ENCODE results near the gene DDR1.

The DDR1 gene

DNA sequence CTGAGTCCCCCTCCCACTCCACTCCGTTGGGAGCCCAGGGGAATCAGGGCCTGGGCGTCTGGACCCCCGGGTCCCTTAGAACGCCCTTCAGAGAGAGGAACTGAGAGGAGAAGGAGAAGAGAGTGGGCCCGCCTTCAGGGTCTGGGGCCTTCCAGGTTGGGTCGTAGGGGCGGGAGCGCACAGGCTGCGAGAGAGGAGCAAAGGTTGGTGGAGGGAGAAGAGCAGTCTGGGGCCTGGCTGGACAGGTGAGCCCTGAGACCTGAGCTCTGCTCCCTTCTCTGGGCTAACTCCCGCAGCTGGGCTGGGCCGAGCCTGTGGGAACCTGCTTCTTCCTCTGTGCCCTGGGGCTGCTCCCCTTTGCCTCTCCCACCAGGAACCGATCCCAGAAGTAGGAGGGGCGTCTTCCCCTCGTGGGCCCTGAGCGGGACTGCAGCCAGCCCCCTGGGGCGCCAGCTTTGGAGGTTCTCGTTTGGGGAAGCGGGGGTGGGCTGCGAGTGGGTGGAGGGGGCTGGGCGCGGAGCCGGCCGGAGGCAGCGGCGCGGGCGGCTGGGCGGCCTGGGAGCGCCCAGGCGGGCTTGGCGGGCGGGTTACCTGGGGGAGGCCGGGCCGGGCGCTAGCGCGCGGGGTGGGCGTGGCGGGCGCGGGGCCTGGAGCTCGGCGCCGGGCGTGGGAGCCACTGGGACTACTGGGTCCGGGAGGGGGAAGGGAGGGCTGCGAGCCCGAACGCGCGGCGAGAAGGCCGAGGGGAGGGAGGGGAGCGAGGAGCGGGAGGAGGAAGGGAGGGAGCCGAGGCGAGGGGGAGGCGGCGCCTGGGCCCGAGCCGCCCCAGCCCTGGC is at the start of gene DDR1:
Gene DDR1 (plus strand): TSS at position 835 of the 836 bp plus-strand sequence. CDS start 4,211 bp downstream, outside the sequence.
- no peaks in the 10 kb centered on the region for H3K9me3 Mint-ChIP-seq
- H3K4me3 Mint-ChIP-seq: peak within 1 kb of the TSS; percentile 87
- peaks cover 6% of the 10 kb centered on the region for H3K36me3 Mint-ChIP-seq (ENCODE audit: low read depth)
- H3K27me3 Mint-ChIP-seq (ENCODE audit: low read depth): peaks cover 18% of the 10 kb centered on the region
- peaks cover 23% of the 10 kb centered on the region for H3K4me1 Mint-ChIP-seq (ENCODE audit: low read depth)
- peak within 1 kb of the TSS; percentile 64 for H3K27ac Mint-ChIP-seq

DNA sequence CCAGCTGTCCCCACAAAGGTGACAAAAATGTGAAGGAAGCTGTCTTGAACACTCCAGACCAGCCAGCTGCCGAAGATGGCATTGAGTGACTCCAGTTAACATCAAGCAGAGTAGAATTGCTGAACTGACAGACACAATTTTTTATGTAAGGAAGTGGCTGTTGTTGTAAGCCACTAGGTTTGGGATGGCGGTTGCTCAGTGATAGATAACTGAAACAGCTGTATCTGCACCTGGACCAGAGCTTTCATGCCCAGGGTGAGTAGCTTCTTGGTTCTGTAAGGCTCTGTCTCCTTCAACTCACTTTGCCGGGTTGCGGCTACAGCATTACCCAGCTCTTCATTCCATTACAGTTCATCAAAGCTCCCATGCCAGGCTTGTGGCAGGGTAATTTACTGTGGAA is 49.7 kb upstream of the DDR1 start:
- peaks cover 44% of the 10 kb centered on the region for H3K4me1 Mint-ChIP-seq (ENCODE audit: low read depth)
- peak overlapping the region; percentile 71 for H3K4me3 Mint-ChIP-seq
- no peaks in the 10 kb centered on the region for H3K9me3 Mint-ChIP-seq
- no peaks in the 10 kb centered on the region for H3K27me3 Mint-ChIP-seq (ENCODE audit: low read depth)
- H3K27ac Mint-ChIP-seq: peak overlapping the region; percentile 87
- H3K36me3 Mint-ChIP-seq (ENCODE audit: low read depth): peaks cover 3% of the 10 kb centered on the region

DNA sequence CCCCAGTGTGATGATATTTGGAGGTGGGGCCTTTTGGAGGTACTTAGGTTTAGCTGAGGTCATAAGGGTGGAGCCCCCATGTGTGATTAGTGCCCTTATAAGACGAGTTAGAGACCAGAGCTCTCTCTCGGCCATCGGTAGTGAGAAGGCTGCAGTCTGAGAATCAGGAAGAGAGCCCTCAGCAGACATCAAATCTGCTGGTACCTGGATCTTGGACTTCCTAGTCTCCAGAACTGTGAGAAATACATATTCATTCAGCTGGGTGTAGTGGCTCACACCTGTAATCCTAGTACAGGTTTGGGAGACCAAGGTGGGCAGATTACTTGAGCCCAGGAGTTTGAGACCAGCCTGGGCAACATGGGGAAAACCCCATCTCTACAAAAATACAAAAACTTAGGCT is 48.7 kb upstream of the DDR1 start:
- Mint-ChIP-seq H3K4me3 (no peak overlapping the region), H3K27ac (no peak overlapping the region), H3K9me3 (no peaks in the 10 kb centered on the region), H3K36me3 (ENCODE audit: low read depth) (peaks cover under 1% of the 10 kb centered on the region), H3K4me1 (ENCODE audit: low read depth) (peaks cover 39% of the 10 kb centered on the region), H3K27me3 (ENCODE audit: low read depth) (no peaks in the 10 kb centered on the region)

DNA sequence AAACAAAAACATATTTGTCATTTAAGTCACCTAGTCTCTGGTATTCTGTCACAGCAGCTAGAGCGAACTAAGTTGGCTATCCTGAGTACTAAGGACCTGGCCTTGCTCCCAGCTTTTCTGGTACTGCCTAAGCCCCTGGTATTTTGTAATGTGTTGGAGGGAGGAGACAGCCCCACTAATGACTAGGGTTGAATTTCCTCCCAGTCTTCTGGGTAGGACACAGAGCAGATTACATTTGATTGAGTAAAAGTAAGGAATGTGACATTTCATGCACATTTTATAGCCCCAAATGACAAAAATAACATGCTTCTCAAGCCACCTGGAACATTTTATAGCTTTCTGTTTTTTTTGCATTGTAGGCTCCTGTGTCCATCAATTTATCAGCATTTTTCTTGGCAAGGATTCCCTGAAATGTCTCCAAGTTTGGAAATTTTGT is 47.9 kb upstream of the DDR1 start:
- no peaks in the 10 kb centered on the region for H3K36me3 Mint-ChIP-seq (ENCODE audit: low read depth)
- H3K4me1 Mint-ChIP-seq (ENCODE audit: low read depth): peaks cover 34% of the 10 kb centered on the region
- H3K27me3 Mint-ChIP-seq (ENCODE audit: low read depth): no peaks in the 10 kb centered on the region
- no peaks in the 10 kb centered on the region for H3K9me3 Mint-ChIP-seq
- no peak overlapping the region for H3K27ac Mint-ChIP-seq
- H3K4me3 Mint-ChIP-seq: no peak overlapping the region

DNA sequence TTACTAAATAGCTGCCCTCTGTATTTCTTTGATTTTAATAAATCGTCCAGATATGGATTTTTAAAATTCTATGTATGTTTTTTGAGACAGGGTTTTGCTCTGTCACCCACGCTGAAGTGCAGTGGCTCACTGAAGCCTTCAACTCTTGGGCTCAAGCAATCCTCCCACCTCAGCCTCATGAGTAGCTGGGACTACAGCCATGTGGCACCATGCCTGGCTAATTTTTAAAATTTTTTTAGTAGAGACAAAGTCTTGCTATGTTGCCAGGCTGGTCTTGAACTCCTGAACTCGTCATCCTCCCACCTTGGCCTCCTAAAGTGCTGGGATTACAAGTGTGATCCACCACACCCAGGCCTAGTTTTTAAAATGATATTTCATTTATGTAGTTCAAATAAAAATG is 47.4 kb upstream of the DDR1 start:
- Mint-ChIP-seq H3K4me3 (no peak overlapping the region), H3K9me3 (no peaks in the 10 kb centered on the region), H3K36me3 (ENCODE audit: low read depth) (no peaks in the 10 kb centered on the region), H3K27me3 (ENCODE audit: low read depth) (no peaks in the 10 kb centered on the region), H3K27ac (no peak overlapping the region), H3K4me1 (ENCODE audit: low read depth) (peaks cover 34% of the 10 kb centered on the region)

DNA sequence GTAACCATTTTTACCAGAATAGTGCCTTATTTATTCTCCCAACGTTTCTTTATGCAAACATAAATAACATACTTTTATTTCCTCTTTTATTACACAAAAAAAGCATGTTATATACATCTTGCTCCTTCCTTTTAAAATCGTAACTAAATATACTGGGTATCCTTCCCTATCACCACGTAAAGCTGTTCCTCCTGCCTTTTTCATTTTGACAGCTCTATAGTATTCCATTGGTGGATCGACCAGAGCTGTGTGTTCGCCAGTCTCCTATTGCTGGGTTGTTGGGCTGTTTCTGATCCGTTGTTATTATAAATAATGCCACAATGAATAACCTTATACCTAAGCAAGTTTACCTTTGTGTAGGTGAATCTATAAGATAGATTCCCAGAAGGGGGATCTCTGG is 46.9 kb upstream of the DDR1 start:
- H3K9me3 Mint-ChIP-seq: no peaks in the 10 kb centered on the region
- no peak overlapping the region for H3K4me3 Mint-ChIP-seq
- H3K27ac Mint-ChIP-seq: no peak overlapping the region
- peaks cover 33% of the 10 kb centered on the region for H3K4me1 Mint-ChIP-seq (ENCODE audit: low read depth)
- H3K27me3 Mint-ChIP-seq (ENCODE audit: low read depth): no peaks in the 10 kb centered on the region
- no peaks in the 10 kb centered on the region for H3K36me3 Mint-ChIP-seq (ENCODE audit: low read depth)

DNA sequence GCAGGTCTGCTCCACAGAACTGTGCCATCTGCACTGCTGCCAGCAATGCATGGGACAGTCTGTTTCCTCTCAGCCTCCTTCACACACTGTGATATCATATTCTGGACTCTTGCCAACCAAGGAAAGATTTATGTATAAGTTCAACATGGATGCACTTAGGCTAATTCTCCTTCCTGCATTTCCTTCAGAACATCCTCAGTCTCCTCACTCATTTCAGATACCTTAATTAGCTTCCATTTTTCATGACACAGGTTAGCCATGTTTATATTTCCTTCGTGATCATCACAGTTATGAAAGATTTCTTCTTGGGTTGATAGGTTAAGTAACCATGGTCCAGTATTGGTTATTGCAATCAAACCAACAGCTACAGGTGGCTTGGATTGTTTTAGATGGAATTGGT is 46.4 kb upstream of the DDR1 start:
- Mint-ChIP-seq H3K4me1 (ENCODE audit: low read depth) (peaks cover 31% of the 10 kb centered on the region), H3K36me3 (ENCODE audit: low read depth) (no peaks in the 10 kb centered on the region), H3K9me3 (no peaks in the 10 kb centered on the region), H3K27me3 (ENCODE audit: low read depth) (no peaks in the 10 kb centered on the region), H3K27ac (no peak overlapping the region), H3K4me3 (no peak overlapping the region)

DNA sequence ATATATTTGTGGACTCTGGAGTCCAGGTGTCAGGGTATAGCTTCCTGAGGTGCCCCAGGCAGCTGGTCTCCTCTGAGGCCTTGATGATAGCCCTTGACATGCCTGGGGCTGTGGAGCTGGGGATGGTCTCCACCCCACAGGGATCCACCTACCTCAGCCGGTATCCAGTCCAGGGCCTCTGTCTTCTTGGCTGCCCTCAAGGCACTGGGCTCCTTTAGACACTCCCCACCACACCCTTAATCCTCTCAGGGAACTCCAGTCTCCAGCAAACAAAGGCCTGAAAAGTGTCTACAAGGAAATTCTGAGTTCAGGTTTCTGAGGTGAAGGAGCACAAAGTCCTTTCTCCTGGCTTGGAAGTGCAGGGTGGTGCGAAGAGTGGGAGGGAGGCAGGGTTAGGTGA is 44.6 kb upstream of the DDR1 start:
- H3K9me3 Mint-ChIP-seq: no peaks in the 10 kb centered on the region
- H3K36me3 Mint-ChIP-seq (ENCODE audit: low read depth): no peaks in the 10 kb centered on the region
- H3K27me3 Mint-ChIP-seq (ENCODE audit: low read depth): no peaks in the 10 kb centered on the region
- H3K27ac Mint-ChIP-seq: no peak overlapping the region
- no peak overlapping the region for H3K4me3 Mint-ChIP-seq
- peaks cover 35% of the 10 kb centered on the region for H3K4me1 Mint-ChIP-seq (ENCODE audit: low read depth)

DNA sequence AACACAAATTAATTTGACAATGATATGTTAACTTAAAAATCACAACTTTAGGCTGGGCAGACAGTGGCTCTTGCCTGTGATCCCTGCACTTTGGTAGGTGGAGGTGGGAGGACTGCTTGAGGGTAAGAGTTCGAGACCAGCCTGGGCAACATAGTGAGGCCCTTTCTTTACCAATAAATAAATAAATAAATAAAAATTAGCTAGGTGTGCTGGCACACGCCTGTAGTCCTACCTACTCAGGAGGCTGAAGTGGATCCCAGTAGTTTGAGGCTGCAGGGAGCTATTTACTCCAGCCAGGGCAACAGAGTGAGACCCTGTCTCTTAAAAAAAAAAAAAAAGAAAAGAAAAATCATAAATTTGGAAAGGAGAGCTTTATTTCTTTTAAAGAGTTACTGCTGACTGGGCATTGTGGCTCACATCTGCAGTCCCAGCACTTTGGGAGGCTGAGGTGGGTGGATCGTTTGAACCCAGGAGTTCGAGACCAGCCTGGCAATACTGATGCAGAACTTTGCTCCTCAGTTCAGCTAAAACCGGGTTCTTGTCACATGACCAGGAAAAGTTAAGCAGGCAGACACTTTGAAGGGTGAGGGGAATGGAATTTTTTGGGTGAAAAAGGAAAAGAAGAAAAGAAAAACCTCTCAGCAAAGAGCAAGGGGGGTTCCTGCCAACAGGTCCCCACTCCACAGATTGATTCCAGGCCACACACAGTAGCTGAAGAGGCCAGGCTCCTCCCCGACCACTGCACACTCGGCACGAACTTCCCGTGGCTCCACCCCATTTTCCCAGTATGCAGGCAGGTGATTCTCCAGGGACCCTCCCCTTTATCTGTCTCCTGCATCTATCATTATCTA is 44.0 kb upstream of the DDR1 start:
- Mint-ChIP-seq H3K27me3 (ENCODE audit: low read depth) (no peaks in the 10 kb centered on the region), H3K9me3 (no peaks in the 10 kb centered on the region), H3K4me1 (ENCODE audit: low read depth) (peaks cover 31% of the 10 kb centered on the region), H3K4me3 (no peak overlapping the region), H3K36me3 (ENCODE audit: low read depth) (no peaks in the 10 kb centered on the region), H3K27ac (no peak overlapping the region)

DNA sequence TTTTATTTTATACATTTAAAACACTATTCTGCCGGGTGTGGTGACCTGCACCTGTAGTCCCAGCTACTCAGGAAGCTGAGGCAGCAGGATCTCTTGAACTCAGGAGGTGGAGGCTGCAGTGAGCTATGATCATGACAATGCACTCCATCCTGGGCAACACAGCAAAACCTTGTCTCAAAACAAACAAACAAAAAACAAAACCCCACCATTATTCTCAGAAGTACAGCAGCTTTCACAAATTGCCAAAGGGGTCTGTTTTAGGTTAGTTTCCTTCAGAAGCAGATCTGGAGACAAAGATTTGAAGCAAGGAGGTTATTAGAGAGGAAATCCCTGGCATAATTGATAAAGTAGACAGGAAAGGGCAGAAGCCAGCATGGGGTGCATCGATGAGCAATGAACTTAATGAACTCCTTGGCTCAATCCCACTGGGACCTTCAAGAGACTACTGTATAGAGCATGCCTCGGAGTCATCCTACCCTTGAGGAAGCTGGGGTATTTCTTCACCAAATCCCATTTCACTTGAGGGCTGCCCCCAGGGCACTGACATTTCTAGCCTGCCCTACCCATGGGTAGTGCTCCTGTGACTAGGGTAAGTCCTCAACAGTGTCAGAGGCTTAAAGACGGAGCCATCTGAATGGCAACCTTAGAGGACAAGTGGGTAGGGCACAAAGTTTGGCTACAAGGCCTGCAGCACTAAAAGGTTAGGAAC is 43.2 kb upstream of the DDR1 start:
- Mint-ChIP-seq H3K36me3 (ENCODE audit: low read depth) (no peaks in the 10 kb centered on the region), H3K4me1 (ENCODE audit: low read depth) (peaks cover 27% of the 10 kb centered on the region), H3K9me3 (no peaks in the 10 kb centered on the region), H3K27me3 (ENCODE audit: low read depth) (no peaks in the 10 kb centered on the region), H3K4me3 (no peak overlapping the region), H3K27ac (peak overlapping the region; percentile 31)

DNA sequence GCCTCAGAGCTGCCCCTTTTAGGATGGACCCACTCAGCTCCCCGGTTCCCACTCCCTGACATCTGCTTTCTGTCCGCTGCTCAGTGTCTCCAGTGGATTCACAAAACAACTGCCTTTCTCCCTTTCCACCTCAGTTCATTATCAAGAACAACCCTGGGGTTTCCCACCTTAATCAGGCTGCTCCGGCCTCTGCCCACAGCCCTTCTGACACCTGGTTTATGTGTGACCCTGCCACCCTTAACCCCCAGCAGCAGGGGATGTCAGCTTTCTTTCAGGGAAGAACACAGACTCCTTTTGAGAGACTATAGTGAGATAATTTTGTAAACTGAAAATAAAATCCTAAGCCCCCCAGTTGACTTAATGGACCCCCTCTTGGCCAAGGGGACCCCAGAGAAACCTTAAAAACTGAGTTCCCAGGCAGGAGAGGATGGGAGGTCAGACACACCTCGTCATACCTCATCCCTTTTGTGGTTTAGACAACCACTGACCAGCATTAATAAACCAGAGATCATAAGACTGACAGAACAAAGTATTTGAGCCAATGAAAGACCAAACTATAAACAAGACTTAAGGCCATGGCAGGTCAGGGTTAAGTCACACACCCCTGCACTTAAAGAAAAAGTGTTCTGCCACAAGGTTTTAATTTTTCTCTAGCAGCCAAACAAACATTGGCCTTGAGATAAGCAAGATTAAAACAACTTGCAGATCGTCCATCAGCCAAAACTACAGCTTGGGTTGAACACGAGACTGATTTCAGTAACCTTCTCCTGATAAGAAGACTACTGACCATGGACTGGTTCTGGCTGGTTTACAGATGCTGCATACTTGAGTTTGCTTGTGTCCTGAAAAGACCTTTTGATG is 42.4 kb upstream of the DDR1 start:
- Mint-ChIP-seq H3K36me3 (ENCODE audit: low read depth) (no peaks in the 10 kb centered on the region), H3K27me3 (ENCODE audit: low read depth) (no peaks in the 10 kb centered on the region), H3K9me3 (no peaks in the 10 kb centered on the region), H3K27ac (no peak overlapping the region), H3K4me1 (ENCODE audit: low read depth) (peaks cover 27% of the 10 kb centered on the region), H3K4me3 (no peak overlapping the region)

DNA sequence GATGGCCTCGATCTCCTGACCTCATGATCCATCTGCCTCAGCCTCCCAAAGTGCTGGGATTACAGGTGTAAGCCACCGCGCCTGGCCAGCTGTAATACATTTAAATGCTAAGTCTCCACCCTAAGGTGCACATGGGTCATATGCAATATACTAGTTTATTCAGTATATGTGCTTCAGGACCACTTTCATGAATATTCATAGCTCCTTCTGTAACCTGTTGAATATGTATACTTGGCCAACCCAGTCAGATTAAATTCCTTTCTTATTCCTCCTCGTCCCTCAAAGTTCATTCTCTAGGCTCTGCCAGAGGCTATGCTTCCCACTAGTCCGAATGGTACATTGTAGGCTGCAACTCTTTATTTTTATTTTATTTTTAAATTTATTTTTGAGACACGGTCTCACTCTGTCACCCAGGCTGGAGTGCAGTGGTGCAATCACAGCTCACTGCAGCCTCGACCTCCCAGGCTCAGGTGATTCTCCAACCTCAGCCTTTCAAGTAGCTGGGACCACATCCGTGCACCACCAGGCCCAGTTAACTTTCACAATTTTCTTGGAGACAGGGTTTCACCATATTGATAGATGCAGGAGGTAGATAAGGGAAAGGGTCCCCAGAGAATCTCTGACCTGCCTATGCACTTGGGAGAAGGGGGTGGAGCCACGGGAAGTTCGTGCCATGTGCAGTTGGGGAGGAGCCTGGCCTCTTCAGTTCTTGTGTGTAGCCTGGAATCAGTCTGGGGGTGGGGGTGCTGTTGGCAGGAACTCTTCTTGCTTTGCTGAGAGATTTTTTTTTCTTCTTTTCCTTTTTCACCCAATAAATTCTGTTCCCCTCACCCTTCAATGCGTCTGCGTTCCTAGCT is 41.3 kb upstream of the DDR1 start:
- peaks cover 27% of the 10 kb centered on the region for H3K4me1 Mint-ChIP-seq (ENCODE audit: low read depth)
- no peaks in the 10 kb centered on the region for H3K36me3 Mint-ChIP-seq (ENCODE audit: low read depth)
- H3K4me3 Mint-ChIP-seq: no peak overlapping the region
- no peaks in the 10 kb centered on the region for H3K27me3 Mint-ChIP-seq (ENCODE audit: low read depth)
- no peaks in the 10 kb centered on the region for H3K9me3 Mint-ChIP-seq
- peak overlapping the region; percentile 31 for H3K27ac Mint-ChIP-seq

DNA sequence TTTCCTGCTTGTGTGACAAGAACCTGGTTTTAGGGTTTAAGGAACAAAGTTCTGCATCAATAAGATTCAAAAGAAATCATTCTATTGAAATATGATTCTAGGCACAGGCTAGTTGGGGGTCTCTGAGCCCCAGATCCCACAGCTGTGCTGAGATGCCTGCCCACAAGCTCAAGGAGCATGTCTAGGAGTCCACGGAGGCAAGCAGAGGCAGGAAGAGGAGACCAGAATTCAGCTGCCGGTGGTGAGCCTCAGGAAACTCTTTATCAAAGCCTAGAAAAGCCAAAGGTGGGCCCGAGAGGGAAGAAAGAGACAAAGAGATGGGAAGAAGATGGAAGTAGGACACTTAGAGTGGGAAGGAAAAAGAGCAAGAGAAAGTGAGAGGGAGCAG is 40.7 kb upstream of the DDR1 start:
- Mint-ChIP-seq H3K36me3 (ENCODE audit: low read depth) (no peaks in the 10 kb centered on the region), H3K4me3 (no peak overlapping the region), H3K9me3 (no peaks in the 10 kb centered on the region), H3K27ac (no peak overlapping the region), H3K27me3 (ENCODE audit: low read depth) (no peaks in the 10 kb centered on the region), H3K4me1 (ENCODE audit: low read depth) (peaks cover 27% of the 10 kb centered on the region)

Measured in T-helper 1 cell treated with Interleukin-12 subunit alpha and Interleukin-12 subunit beta and Interleukin-4 antibody, amounts not matched to agents 30 μg/mL and 1 μg/mL, for 36 hours (primary cell).